ENCODE data around the gene SPA17. TPM values are rescaled to one million over a fixed set of nuclear protein-coding genes. Genes with fewer than 3 reads are reported as not detected.
A peak's percentile ranks its signal among the peaks of the same experiment; 100 is the strongest.

The SPA17 gene
- polyA plus RNA-seq, 1 donor from 2014 or later, result 19.1 TPM

DNA sequence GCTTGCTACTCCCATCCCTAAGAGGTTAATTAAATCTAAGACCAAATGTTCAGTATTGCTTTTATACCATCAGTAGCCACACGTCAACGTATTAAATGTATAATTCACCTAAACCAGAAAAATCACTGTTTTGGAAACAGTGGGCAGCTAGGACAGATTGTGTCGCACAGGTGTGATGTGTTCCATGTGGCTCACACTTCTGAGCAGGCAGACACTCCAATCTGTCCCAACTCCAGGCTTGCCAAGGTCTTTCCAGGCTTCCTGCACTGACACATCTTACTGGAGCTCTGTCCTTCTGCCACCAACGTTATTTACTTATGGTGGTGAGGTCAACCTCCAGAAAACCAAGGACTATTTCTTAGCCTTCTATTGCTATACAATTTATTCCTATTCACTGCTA is 11.6 kb upstream of the SPA17 start:
- Histone ChIP-seq H3K4me2 (ENCODE audit: low read length) (no peak overlapping the region), H3K27me3 (ENCODE audit: insufficient read depth, low read depth, low read length) (no peaks in the 10 kb centered on the region), H3K27ac (ENCODE audit: low read length) (no peak overlapping the region), H3K79me2 (replicated peaks; ENCODE audit: insufficient read depth, low read length) (no peaks in the 10 kb centered on the region), H3K4me3 (ENCODE audit: low read length) (no peak overlapping the region), H3K9me2 (ENCODE audit: insufficient read depth, low read length) (no peaks in the 10 kb centered on the region), H2AFZ (ENCODE audit: low read depth, low read length) (no peak overlapping the region), H3K9ac (ENCODE audit: low read length) (no peak overlapping the region), H3F3A (ENCODE audit: insufficient read depth, low read length, poor library complexity, severe bottlenecking) (peaks cover 8% of the 10 kb centered on the region), H3K36me3 (ENCODE audit: insufficient read depth, low read length) (no peaks in the 10 kb centered on the region), H4K20me1 (ENCODE audit: insufficient read depth) (no peaks in the 10 kb centered on the region), H3K9me3 (ENCODE audit: low read length) (no peaks in the 10 kb centered on the region)
- TF ChIP-seq RAD21 (conservative IDR thresholded peaks at IDR 0.05), result no peak

DNA sequence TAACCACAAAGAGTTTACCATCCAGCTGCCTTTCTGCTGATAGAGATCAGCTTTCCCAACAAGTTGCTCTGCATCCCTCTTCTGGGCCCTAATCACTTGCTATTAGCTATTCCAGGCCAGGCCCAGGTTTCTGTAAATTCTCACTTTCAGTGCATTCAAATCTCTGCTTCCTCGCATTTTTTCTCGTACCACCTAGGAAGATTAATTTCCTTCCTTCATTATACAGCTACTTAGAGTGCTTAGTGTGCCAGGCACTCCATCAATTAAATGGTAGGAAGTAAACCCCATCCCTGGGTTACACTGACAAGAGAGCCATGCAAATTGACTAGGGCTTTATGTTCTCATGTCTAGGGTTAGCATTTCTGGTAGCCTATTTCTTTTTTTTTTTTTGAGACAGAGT is 9.8 kb upstream of the SPA17 start:
- Histone ChIP-seq H3F3A (ENCODE audit: insufficient read depth, low read length, poor library complexity, severe bottlenecking) (peaks cover 1% of the 10 kb centered on the region), H3K27ac (ENCODE audit: low read length) (no peak overlapping the region), H3K9me2 (ENCODE audit: insufficient read depth, low read length) (no peaks in the 10 kb centered on the region), H3K27me3 (ENCODE audit: insufficient read depth, low read depth, low read length) (no peaks in the 10 kb centered on the region), H3K4me3 (ENCODE audit: low read length) (no peak overlapping the region), H4K20me1 (ENCODE audit: insufficient read depth) (no peaks in the 10 kb centered on the region), H3K9ac (ENCODE audit: low read length) (no peak overlapping the region), H3K9me3 (ENCODE audit: low read length) (no peaks in the 10 kb centered on the region), H2AFZ (ENCODE audit: low read depth, low read length) (no peak overlapping the region), H3K36me3 (ENCODE audit: insufficient read depth, low read length) (no peaks in the 10 kb centered on the region), H3K4me2 (ENCODE audit: low read length) (no peak overlapping the region), H3K79me2 (replicated peaks; ENCODE audit: insufficient read depth, low read length) (no peaks in the 10 kb centered on the region)
- TF ChIP-seq, protein P1, sequence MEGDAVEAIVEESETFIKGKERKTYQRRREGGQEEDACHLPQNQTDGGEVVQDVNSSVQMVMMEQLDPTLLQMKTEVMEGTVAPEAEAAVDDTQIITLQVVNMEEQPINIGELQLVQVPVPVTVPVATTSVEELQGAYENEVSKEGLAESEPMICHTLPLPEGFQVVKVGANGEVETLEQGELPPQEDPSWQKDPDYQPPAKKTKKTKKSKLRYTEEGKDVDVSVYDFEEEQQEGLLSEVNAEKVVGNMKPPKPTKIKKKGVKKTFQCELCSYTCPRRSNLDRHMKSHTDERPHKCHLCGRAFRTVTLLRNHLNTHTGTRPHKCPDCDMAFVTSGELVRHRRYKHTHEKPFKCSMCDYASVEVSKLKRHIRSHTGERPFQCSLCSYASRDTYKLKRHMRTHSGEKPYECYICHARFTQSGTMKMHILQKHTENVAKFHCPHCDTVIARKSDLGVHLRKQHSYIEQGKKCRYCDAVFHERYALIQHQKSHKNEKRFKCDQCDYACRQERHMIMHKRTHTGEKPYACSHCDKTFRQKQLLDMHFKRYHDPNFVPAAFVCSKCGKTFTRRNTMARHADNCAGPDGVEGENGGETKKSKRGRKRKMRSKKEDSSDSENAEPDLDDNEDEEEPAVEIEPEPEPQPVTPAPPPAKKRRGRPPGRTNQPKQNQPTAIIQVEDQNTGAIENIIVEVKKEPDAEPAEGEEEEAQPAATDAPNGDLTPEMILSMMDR (IDR thresholded peaks at IDR 0.05; ENCODE audit: poor library complexity, severe bottlenecking), result no peak
- no peak for TF ChIP-seq POLR2AphosphoS5 (IDR thresholded peaks at IDR 0.05)
- TF ChIP-seq SMC3 (conservative IDR thresholded peaks at IDR 0.05; ENCODE audit: poor library complexity), result no peak
- no peak for TF ChIP-seq RAD21 (conservative IDR thresholded peaks at IDR 0.05)

DNA sequence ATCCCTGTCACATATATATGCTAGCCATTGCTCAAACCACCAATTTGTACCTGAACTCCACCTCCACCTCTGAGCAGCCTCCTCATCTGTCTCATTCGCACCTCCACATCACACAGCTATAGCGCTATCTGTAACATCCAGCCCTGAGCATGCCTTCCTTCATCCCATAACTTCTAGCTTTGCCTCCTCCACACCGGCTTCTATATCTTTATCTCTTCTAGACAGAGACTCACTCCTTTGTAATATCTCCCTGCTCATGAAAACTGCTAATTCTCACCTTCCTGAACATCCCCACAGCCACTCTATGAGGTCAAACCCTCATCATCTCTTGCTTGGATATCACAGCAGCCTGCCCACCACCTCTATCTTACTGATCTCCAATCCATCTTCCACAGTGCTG is 6.1 kb upstream of the SPA17 start:
- H2AFZ ChIP-seq (ENCODE audit: low read depth, low read length), result no peak overlapping the region
- no peaks in the 10 kb centered on the region for H3K9me3 ChIP-seq (ENCODE audit: low read length)
- no peaks in the 10 kb centered on the region for H3F3A ChIP-seq (ENCODE audit: insufficient read depth, low read length, poor library complexity, severe bottlenecking)
- no peaks in the 10 kb centered on the region for H3K9me2 ChIP-seq (ENCODE audit: insufficient read depth, low read length)
- no peak overlapping the region for H3K4me2 ChIP-seq (ENCODE audit: low read length)
- H3K36me3 ChIP-seq (ENCODE audit: insufficient read depth, low read length), result no peaks in the 10 kb centered on the region
- H4K20me1 ChIP-seq (ENCODE audit: insufficient read depth), result no peaks in the 10 kb centered on the region
- TF ChIP-seq SMC3 (conservative IDR thresholded peaks at IDR 0.05; ENCODE audit: poor library complexity) (no peak), EP300 (conservative IDR thresholded peaks at IDR 0.05; ENCODE audit: poor library complexity, severe bottlenecking) (no peak), POLR2AphosphoS5 (IDR thresholded peaks at IDR 0.05) (no peak)
- peaks cover 14% of the 10 kb centered on the region for H3K27me3 ChIP-seq (ENCODE audit: insufficient read depth, low read depth, low read length)
- no peak overlapping the region for H3K27ac ChIP-seq (ENCODE audit: low read length)
- no peak overlapping the region for H3K9ac ChIP-seq (ENCODE audit: low read length)
- no peak overlapping the region for H3K4me3 ChIP-seq (ENCODE audit: low read length)
- H3K79me2 ChIP-seq (replicated peaks; ENCODE audit: insufficient read depth, low read length), result no peaks in the 10 kb centered on the region

GRCh38 chr11:124669193-124669592 is 4.5 kb upstream of the SPA17 start:
- Histone ChIP-seq H3K27me3 (ENCODE audit: insufficient read depth, low read depth, low read length) (peaks cover 21% of the 10 kb centered on the region), H3K9me3 (ENCODE audit: low read length) (no peaks in the 10 kb centered on the region), H3F3A (ENCODE audit: insufficient read depth, low read length, poor library complexity, severe bottlenecking) (no peaks in the 10 kb centered on the region), H3K36me3 (ENCODE audit: insufficient read depth, low read length) (no peaks in the 10 kb centered on the region), H3K9ac (ENCODE audit: low read length) (no peak overlapping the region), H3K79me2 (replicated peaks; ENCODE audit: insufficient read depth, low read length) (no peaks in the 10 kb centered on the region), H3K27ac (ENCODE audit: low read length) (no peak overlapping the region), H2AFZ (ENCODE audit: low read depth, low read length) (no peak overlapping the region), H3K4me2 (ENCODE audit: low read length) (no peak overlapping the region), H4K20me1 (ENCODE audit: insufficient read depth) (no peaks in the 10 kb centered on the region), H3K9me2 (ENCODE audit: insufficient read depth, low read length) (no peaks in the 10 kb centered on the region), H3K4me3 (ENCODE audit: low read length) (no peak overlapping the region)
- TF ChIP-seq EP300 (conservative IDR thresholded peaks at IDR 0.05; ENCODE audit: poor library complexity, severe bottlenecking) (no peak), SMC3 (conservative IDR thresholded peaks at IDR 0.05; ENCODE audit: poor library complexity) (peak; percentile 96), RAD21 (conservative IDR thresholded peaks at IDR 0.05) (peak; percentile 94)
- TF ChIP-seq, protein P1 (IDR thresholded peaks at IDR 0.05; ENCODE audit: poor library complexity, severe bottlenecking), result peak; percentile 95
